Stimulated activated CD8-positive, alpha-beta memory T cell treated with anti-CD3 and anti-CD28 coated beads, Interleukin-2, amount 100 ng/mL, for 48 hours (primary cell): ENCODE data around the gene NT5C1A.

ENCODE experiments used
- DNase-seq, 2 donors: peaks; one replicate each; pipeline ENCODE4 v3.0.0-alpha.2; 2020; ENCODE audit warnings: low read depth in 2 of 2

The NT5C1A gene

DNA sequence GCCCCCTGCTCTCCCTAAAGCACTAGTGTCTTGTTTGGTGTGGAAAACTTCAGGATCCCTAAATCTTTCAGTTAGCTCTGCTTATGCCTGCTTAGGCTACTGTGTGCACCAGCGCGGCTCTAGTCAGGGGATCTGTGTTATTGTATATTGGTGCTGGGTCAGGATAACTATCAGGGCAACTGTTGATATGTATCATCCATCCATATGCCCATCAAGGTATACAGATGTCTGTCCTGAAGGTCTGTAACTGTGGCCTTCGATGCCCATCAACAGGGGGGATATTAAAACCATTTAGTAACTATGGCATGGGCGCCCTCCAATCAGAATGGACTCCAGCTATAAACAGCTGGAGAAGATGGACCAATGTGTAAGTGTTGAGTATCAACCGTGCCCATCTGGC is 12.4 kb downstream of the NT5C1A start:
- DNase-seq = no peak

DNA sequence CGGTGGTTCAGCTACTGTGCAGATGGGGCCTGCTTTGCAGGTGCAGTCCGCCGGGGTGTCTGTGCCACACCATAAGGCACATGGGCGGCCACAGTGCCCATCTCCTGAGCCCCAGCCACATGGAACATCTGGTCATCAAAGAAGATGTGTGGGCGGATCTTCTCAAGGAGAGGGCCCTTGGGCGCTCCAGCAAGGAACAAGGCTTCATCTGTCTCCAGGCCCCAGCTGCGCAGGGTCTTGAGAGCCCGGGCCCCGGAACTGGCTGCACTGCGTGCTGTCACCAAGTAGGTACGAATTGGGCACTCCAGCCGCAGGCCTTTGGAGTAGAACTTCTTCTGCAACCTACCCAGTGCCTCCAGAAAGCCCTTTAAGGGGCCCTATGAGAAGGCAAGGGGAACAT is 12.8 kb downstream of the NT5C1A start:
- no peak for DNase-seq

DNA sequence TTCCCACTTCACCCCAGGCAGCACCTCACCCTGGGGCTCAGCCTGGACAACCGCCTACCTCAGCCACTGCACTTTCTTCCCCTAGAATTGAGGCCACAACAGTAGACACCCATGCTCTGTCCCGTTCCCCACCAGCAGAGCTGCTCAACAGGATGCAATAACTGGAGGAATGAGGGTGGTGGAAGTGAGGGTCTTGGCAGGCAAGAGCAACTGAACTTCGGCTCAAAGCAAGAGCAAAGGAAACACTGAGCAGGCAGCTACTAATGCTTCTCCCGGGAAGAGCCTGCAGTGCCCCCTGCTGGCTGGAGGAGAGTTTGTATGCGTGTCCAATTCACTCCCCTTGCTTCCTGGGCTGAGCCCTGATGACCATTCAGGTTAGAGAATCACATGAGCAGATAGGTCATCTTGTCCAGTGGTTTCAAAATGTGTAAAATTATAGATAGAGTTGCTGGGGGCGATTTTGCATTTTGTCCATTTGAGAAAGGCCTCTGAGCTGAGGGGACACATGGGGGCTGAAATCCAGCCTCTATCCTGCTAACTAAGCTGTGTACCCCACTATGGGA is 13.9 kb downstream of the NT5C1A start:
- DNase-seq = peak; percentile 47 to 61

DNA sequence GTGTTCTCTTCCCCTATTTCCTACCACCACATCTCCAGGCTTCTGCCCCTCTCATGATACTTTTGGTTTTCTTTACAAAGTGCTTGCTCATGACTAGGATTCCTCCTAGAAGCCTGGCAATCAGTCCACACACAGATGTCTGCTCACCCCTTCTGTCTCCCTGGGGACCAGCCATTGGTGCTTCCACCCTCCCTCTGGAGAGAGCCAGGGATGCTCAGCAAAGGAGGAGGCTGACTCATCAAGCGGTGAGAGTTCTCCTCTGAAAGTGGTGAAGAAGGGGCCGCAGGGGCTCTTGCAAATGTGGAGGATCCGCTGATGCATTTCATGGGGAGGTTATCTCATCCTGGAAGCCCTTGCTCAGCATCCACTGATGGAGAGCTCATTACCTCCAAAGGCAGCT is 14.5 kb downstream of the NT5C1A start:
- DNase-seq = no peak

DNA sequence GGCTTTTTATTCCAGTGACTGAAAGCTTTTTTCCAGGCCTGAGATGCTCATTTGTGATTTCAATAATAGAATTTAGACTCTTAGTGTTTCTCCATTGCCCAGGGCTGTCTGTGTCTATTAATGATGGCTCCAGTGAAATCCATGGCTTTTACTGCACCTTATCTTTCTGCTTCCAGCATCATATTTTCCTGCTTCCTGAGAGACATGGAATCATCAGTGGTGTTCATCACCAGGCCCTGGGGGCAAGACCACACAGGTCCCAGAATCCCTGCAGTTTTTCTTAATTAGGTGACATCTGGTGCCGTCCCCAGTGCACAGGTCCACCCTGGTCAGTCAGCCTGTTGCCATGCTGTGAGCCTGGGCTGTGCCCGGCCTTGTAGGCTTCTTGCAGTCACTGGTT is 15.5 kb downstream of the NT5C1A start:
- no peak for DNase-seq

DNA sequence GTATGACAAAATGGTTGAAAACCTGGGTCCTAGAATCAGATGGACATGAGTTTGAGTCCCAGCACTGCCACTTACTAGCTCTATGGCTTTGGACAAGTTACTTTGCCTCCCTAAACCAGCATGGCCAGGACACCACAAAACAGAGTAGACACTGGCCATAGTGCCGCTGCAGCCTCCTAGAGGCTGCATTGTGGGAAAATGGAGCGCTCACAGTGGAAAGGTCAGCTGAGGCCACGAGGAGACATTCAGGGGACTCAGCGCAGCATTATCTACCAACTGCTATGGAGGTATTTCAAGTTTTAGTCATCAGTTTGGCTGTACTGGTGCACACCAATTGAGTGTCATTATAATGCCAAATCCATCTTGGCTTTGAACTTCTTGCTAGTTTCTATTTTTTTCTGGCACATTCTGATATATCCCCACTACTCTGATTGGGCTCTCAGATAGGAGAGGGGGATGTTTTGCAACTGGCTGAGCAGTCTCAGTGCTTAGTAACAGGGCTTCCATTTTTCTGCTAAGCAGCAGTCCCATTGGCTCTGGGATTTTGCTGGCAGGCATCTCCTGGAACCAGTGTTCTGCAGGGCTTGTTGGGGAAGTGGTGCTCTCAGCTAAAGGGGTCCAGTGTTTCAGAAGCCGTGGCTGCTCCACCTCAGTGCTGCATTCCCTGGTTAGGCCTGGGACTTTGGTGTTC is 16.2 kb downstream of the NT5C1A start:
- DNase-seq = no peak

DNA sequence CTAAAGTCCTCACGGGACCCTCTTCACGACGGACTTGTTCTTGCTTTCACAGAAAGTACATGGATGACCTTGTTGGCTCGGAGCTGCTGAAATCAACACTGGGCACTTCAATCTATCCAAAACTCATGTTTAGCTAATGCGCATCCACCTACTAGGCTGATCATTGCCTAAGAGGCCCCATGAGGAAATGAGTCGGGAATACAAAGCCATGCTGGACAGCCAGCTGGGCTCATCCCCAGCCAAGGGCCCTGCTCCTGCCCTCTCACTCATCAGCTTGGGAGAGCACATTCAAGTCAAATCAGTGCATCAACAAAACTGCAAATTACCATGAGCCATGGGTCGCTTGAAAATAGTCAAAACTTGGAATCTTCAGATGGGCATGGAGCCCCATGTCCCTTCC is 17.6 kb downstream of the NT5C1A start:
- no peak for DNase-seq

DNA sequence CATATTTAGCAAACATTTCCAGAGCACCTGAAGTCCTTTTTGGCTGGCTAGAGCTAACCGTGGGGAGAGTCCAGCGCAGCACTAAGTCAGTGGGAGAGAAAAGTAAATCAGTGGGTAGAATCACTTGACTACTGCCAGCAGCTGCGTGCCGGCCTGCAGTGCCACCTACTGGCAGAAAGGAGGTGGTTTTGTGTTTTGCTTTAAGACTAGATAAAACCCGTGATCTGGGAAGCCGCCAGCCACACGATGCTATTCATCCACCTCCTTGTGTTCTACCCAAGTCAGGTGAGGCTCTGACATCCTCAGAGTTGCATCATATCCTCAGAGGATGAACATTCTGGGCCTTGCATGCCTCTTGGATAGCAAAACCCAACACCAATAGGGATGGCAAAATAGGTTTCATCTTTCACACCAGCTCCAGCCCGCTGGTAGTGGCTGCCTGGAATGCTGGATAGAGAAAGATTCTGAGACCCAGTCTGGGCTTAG is 18.3 kb downstream of the NT5C1A start:
- peak; percentile 58 to 64 for DNase-seq

DNA sequence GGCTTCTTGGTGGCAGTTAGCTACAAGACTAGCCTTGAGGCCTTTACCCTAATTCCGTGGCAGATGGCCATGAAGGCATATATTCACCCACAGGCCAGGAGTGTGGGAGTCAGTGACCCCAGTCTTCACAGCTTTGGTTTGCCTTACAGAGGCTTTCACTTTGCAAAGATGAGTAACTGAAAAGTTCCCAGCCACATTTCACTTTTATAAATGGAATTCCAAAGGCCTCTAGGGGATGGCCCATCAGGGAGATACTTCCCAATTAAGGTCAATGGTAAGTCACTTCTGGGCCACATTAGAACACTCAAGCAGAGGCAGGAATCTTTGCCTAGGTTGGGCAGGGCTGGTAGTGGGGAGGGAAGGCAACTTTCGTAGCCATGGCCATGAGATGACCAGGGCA is 19.4 kb downstream of the NT5C1A start:
- DNase-seq = no peak

DNA sequence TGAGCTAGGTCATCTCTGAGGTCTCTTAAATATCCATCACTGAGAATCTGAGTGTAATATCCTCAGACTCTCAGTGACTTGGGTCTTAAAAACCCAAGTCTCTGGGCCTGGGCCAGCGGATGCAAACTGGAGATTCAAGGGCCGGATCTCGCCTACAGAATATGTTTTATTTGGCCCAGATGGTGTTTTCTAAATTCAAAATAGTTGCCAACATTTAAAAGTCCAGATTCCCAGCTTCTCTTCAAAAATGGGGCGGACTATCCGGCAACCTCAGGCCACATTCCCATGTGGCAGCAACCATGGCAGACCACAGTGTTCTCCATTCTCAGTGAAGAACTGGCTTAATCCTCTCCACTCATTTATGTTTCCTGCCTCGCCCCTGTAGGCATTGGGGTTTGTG is 19.8 kb downstream of the NT5C1A start:
- DNase-seq = no peak

DNA sequence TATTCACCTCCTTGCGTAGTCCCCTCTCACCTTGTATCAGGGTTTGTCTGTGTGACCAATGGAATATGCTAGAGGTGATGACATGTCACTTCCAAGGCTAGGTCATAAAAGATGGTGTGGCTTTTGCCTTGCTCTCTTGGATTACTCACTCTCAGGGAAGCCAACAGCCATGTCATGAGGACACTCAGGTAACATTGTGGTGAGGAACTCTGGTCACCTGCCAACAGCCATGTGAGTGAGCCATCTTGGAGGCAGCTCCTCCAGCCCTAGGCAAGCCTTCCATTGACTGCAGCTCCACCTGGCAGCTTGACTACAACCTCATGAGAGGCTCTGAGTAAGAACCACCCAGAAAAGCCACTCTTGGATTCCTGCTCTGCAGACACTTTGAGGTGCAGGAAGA is 21.5 kb downstream of the NT5C1A start:
- DNase-seq = no peak

DNA sequence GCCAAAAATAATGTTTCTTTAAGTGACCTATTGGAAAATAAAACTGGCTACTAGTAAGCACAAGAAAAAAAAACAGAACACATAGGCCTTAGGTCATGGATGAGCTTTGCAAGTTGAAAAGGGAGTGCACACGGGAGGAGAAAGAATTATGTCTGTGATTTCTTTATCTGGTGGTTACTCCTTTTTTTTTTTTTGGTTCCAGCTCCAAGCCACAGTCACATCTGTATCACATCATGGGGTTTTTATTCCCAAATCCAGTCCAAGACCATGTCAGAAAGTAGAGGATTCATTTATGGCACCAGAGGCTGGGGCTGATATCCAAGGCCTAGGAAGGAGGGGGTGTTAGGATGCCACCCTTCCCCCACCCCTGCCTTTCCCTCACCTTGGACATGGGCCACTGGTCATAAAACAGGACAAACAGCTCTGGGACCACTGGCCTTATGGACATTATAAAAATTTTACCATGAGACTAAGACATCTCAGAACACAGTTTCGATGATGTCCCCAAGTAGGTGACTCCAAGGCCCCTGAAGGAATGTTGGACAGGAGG is 22.2 kb downstream of the NT5C1A start:
- no peak for DNase-seq

DNA sequence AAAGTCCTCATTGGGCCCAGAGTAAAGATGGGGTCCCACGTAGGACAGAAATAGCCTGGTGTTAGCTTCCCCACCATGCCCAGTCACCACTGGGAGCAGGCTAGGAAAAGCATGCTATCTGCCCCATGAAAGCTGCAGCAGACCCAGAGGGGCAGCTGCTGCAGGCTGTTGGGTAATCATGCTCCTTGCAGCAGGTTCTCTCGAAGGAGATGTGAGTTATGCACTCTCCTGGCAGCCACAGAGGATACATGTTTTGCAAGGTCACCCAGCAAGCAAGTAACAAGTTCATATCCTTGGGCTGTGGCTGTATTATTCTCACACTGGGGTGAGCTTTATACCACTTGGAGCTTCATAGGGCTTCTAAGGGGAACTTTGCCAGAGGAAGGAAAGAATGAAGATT is 23.4 kb downstream of the NT5C1A start:
- no peak for DNase-seq

DNA sequence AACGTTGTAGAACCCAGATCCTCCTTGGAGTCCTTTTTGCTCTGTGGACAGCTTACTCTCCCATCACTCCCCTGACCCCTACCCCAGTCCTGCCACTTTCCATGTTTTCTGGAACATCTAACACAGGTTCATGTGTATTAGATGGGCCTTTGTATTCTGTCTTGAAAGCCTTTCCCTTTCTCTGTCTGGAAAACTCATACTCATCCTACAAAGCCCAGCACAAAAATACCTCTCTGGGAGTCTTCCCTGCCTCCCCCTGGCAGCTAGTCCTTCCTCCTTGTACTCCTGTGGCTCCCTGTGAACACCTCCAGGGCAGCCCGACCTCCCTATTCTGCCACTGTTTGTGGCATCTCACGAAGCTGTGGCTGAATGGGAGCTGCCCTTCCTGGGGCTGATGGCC is 24.7 kb downstream of the NT5C1A start:
- no peak for DNase-seq

DNA sequence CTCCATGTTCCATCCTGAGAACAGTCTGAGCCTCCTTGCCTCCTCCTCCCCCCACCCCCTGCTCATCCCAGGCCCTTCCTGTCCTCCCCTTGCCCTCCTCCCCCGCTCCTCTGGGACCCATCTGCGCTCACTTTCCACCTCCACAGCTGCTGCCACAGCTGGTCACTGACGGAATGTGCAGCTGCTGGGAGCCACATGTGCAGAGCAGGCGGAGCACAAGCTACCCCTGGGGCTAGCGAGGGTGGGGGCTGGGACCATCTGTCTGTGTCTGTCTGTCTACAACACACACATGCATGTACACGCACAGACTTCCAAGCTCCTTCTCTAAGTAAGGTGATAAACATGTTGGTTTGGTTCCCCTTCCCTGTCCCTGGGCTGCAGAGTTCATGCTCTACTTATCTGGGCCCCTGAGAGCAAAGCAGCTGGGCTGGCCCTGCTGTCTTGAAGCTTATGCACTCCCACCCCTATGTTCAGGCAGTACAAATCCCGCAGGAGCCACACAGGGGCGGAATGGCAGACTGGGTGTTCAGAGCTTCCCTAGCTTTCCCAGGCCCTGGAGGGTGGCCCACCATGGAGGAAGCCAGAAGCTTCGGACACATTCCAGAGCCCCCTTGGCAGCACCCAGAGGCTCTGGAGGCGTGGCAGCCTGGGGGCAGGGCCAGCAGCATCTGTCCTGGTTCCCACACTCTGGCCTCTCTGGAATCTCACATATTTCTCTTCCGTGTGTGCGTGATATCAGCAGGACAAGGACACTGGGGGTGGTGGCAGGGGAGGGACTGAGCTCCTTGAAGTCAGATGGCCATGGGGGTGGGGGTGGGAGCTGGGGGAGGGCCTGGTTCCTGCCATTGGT is 25.4 kb downstream of the NT5C1A start:
- no peak for DNase-seq

DNA sequence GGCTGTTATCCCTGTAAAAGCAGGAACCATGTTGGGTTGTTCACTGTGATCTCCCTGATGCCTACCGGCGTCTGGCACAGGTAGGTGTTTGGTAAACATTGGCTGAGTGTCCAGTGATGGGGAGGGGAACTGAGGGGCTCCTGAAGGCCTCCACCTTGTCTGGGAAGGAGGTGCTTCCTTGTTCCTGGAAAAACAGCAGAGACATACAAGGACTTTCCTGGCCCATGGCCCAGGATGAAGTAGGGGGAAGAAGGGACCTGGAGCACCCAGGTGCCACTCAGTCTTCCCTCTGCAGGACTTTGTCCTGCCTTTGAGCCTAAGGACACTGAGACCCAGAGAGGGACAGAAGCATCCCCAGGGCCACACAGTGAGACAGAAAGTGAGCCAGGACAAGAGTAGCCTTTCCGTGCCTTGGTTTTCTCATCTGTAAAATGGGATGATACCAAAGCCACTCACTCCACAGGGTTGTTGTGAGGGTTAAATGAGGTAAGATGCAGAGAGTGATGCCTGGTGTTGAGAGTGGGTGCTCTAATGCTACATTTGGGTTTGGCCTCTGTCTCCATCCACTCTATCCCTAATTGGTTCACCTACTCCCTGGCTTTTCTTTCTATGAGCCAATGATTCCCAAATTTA is 26.4 kb downstream of the NT5C1A start:
- DNase-seq = no peak

DNA sequence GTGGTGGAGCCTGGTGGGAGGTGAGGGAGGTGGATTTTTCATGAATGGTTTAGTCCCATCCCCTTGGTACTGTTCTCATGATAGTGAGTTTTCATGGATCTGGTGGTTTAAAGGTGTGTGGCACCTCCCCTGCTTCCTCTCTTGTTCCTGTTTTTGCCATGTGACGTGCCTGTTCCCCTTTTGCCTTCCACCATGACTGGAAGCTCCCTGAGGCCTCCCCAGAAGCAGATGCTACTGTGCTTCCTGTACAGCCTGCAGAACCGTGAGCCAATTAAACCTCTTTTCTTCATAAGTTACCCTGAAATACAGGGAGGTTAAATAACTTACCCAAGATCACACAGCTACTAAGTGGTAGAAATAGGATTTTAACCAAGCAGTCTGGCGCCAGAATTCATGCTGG is 28.2 kb downstream of the NT5C1A start:
- DNase-seq = no peak

DNA sequence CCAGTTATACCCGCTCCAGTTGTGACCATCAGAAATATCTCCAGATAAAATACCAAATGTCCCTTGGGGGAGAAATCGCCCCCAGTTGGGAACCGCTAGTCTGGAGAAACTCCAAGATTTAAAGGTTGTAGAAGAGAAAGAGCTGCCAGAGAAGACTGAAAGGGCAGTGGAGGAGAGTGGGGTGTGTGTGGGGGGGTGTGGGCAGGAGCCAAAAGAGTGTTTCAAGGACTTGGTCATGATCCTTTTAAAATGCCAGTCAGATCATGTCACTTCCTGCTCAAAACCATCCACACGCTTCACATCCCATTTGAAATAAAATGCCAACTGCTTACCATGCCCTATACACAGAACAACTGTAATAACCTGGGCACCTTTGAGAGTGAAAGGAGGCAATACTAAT is 29.1 kb downstream of the NT5C1A start:
- no peak for DNase-seq

DNA sequence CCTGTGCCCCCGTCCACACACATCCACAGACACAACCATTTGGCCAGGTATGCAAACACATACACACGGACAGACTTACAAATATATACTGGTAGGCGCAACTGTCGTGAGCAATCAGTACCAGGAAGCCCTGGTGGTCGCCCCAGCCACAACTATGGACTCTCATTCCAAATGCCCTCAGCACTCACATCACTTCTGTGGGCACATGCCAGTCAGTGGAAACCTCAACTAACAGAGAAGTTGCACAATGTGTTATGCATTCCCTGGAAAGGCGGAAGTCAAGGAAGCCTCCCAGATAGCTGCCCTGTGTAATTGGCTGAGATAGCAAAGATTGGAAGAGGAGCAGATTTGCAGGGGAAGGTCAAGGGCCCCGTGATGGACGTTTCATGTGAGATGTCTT is 31.0 kb downstream of the NT5C1A start:
- no peak for DNase-seq

DNA sequence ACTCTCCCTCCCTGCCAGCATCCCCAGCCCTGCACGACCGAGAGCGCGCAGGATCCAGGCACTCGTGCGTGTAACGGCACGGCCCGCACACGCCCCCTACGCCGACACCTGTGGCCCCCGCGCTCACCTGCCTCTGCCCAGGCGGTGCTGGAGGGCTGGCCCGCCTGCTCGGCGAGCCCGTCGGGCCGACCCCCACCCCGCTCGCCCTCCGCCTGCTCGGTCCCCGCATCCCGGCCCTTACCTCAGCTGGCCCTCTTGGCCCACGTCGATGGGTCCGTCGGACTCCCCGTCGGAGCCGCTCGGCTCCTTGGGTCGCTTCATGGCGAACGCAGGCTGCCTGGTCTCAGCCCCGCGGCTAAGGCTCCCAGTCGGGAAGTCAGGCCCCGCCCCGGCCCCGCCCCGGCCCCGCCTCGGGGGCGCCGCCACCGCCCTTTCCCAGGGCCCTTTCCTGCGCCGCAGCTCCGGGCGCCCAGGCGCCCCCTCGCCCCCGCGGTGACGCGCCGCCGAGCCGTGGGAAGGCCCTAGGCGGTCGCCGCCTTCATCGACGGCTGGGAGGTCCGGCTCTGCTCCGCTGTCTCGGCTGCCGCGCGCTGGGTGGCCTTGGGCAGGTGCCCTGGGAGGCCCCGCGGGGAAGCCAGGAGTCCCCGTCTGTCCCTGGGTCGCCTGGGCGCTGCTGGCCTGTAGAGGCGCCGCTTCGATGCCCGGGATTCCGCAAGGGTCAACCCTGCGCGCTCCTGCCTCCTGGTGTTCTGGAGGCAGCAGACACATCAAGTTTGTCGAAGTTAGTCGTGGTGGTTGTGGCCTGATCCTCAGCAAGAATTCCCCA is 32.4 kb downstream of the NT5C1A start, which contains the start of gene HEYL:
TSS of gene HEYL (minus strand) at position 339 of the 826 bp plus-strand sequence. CDS start at position 321, 18 bp downstream.
- peak; percentile 61 to 74 for DNase-seq

DNA sequence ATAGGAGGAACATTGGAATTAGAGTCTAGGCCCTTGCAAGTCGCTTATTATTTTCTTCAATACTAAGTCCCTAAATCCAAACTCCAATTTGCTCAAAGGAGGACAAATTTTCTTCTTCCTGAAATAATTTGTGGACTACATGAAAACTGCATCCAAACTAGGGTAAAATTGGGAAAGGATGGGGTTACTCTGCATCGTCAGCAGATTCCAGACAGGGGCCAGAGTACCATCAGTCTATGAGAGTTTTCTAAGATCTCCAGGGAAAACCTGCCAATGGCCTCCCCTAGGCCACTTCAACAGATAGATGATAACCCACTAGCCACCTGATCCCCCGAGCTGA is 33.0 kb downstream of the NT5C1A start:
- no peak for DNase-seq
